Peyer's patch (tissue), 4 donors: ENCODE measurements around the gene ITPKB.

Experiments
- CTCF ChIP-seq, 6 experiments: fragments of 450-650 bp in 4 of 6; fragments of 200-600 bp in 2 of 6; sonication (generic) in 1 of 6; IDR thresholded peaks; one replicate each; pipeline ENCODE4 v1.5.1; 2017 to 2019; ENCODE audit warnings: antibody characterized with exemption in 6 of 6, mild to moderate bottlenecking in 3 of 6, moderate library complexity in 1 of 6
- POLR2A ChIP-seq, 2 donors: fragments of 450-650 bp; IDR thresholded peaks; one replicate each; pipeline ENCODE4 v1.5.1; 2017; ENCODE audit warnings: antibody characterized with exemption in 2 of 2, mild to moderate bottlenecking in 2 of 2, moderate library complexity in 2 of 2

DNA sequence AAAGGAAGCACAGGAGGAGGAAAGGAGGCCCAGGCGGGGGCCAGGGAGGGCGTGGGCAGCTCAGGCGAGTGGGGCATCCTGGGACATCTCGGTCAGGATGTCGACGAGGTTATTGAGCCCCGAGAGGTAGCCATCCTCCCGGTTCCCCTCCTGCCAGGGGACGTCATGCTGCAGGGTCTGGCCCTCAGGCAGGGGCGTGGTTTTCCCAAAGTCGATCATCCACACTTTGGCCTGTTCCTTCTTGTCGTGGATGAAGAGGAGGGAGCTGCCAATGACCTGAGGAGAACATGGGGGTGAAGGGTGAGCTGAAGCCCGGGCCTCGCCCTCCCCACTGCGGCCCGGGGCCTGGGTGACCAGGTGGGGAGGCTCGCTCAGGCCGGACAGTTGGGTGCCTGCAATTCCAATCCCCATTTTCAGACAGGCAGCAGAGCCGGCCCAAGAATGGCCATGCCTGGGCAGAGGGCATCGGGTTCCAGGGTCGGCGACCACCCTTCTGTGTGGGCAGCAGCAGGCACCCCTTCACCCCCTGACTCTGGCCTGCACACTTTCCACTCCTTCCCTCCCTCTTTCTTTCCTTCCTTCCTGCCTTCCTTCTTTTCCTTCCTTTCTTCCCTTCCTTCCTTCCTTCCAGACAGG, 104.4 kb downstream of the ITPKB start:
- no peak for TF ChIP-seq CTCF (IDR thresholded peaks at IDR 0.05)
- TF ChIP-seq POLR2A (IDR thresholded peaks at IDR 0.05), result no peak
